ENCODE results near the gene LAS1L.

GRCh38 chrX:65578346-65578745 lies 43.8 kb upstream of the LAS1L start:
- TF ChIP-seq, protein P1, sequence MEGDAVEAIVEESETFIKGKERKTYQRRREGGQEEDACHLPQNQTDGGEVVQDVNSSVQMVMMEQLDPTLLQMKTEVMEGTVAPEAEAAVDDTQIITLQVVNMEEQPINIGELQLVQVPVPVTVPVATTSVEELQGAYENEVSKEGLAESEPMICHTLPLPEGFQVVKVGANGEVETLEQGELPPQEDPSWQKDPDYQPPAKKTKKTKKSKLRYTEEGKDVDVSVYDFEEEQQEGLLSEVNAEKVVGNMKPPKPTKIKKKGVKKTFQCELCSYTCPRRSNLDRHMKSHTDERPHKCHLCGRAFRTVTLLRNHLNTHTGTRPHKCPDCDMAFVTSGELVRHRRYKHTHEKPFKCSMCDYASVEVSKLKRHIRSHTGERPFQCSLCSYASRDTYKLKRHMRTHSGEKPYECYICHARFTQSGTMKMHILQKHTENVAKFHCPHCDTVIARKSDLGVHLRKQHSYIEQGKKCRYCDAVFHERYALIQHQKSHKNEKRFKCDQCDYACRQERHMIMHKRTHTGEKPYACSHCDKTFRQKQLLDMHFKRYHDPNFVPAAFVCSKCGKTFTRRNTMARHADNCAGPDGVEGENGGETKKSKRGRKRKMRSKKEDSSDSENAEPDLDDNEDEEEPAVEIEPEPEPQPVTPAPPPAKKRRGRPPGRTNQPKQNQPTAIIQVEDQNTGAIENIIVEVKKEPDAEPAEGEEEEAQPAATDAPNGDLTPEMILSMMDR (IDR thresholded peaks at IDR 0.05), result no peak
- TF ChIP-seq EZH2 (IDR thresholded peaks at IDR 0.05) (no peak), EZH2phosphoT487 (IDR thresholded peaks at IDR 0.05) (no peak)

Measured in neural progenitor cell (in vitro differentiated cells).